Cortex of kidney (tissue), 1 donor: ENCODE results near the gene MORN1.
"Not testable (repeated sequence)": the region's sequence is repeated elsewhere in the genome, so short reads cannot be mapped to it uniquely, and the experiment has no call there.

Experiments
- DNase-seq: peaks from one replicate; lab custom pipeline; 2025; lab: John Stamatoyannopoulos, UW

The MORN1 gene

DNA sequence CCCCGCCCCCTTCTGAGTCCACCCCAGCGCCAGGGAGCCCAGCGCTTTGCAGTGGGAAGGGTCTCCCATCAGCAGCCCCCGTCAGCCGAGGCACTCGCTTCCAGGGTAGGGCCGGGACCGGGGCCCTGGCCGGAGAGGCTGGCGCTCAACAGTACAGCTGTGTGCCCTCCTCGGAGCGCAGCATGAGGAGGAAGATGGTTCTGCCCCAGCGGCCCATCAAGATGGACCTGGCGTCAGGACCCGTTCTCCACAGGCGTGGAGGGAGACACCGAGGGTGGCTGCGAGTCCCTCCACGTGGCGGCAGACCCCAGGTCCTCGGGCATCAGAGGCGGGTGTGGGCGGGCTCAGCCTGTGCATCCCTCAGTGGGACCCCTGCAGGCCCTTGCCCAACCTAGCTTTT, 54.3 kb downstream of the MORN1 start:
- DNase-seq: no peak

DNA sequence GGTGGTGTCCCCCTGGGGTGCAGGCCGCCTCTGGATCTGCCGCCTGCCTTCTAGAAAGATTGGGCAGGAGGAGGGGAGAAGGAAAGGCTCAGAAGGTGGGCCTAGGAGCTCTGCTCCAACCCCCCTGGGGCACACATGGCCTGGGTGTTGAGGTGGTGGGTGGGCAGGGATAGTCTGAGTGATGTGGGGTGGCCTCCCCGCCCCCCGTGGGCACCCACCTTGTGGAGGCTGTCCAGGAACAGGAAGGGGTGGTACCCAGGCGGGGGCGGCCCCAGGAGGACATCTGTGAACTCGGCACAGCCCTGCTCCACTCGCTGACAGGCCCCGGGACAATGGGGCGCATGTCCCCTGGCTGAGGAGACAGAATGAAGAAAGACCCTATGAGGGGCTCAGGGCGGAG, 54.9 kb downstream of the MORN1 start:
- DNase-seq: no peak

DNA sequence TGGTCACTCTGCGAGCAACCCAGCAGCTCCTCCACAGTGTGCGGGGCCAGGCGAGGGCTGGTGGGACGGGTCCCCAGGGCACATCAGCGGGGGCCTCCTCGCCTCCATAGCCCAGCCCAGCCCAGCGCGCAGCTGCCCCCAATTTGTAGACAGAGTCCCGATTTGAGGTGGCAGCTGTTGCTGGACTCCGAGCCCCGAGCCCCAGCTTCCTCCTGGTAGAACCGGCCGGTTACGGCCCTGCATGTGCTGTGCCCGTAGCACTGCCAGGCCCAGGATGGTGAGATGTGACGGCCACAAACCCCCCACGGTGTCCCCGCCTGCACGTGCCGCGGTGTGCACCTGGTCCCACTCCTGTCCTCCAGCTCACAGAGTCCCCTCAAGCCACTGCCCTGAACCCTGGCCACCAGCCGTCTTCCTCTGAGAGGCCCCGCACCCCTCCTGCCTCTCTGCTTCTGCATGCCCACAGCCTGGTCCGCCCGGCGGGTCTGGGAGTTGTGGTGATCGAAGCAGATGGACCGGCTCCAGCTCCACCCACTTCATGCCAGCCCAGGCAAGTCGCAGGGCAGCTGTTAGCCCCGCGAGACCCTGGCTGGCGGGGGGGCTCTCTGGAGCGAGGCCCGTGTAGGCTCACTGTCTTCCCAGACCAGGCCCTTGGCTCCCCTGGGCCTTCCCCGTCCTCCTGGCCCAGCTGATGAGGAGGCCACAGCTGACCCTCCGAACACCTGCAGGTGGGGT, 55.5 kb downstream of the MORN1 start:
- no peak for DNase-seq

DNA sequence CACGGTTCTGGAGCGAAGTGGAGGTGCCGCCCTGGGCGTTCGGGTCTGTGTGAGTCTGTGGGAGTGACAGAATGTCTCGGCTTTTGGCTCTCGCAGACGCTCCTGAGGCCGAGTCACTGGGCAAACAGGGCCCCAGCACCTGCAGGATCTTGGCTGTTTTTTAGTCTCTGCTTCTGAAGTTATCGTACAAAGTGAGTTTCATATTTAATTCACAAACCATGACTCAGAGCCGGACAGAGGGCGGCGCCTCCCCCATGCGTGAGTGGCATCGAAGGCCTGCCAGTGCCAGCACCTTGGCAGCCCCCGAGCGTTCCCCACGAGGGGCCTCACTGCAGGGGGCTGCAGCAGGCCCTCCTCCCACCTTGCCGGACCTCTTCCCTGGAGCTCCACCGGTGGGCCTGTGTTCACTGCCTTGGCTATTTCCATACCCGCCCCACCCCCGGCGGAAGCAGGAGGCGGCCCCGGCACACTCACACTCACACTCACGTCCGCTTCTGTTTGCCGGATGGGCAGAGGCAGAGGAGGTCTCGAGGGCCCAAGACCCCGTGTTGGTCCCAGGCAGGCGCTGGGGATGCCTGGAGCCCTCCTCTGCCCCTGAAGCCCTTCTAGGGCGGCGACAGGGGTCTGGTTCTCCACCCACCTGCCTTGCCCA, 56.3 kb downstream of the MORN1 start:
- no peak for DNase-seq

- no peak for DNase-seq
Observed at GRCh38 chr1:2334366-2334765, 57.0 kb downstream of the MORN1 start.

GRCh38 chr1:2331580-2331979, 59.8 kb downstream of the MORN1 start:
- not testable (repeated sequence) for DNase-seq

DNA sequence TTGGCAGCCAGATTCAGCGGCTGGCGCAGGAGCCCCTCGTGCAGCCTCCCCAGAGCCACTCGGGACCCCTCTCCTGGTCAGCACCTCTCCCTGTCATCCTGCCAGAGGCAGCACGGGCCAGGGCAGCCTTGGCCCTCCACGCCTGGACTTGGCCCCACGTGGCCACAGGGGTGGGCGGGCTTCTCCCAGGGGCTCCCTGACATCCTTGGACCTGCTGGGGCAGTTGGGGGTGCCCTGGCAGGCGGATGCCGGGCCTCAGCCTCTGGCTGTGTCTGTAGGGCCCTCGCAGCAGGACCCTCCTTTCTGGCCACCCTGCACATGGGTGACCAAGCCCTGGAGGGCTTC, 60.2 kb downstream of the MORN1 start:
- no peak for DNase-seq

DNA sequence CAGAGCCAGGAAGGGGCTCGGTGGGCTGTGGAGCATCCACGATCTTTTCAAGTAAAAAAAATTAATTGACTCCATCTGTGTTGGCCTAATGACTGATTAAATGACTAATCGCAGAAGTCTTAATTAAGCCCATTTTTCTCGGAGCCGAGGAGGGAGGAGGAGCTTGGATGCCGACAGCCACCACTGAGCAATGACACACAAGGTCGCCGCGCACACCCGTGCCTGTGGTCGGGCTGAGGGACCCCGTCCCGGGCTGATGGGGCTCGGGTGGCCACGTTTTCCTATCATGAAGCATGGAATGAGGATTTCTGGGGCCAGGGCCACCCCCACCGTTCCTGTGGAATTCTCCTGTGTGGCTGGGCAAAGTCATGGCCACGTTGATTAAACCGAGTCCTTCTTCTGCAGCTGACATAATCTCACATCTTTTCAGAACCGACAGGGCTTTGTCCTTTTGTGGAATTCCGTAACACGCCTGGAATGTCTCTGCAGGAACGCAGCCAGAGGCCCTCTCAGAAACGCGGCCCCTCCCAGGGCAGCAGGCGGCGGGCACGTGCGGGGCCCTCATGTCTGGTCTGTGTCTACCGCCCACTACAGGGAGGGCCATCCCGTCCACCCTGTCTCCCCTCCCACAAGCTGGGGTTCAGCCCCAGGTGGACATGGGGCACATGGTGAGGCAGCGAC, 60.7 kb downstream of the MORN1 start:
- DNase-seq: no peak

- no peak for DNase-seq
Observed at GRCh38 chr1:2330035-2330434, 61.3 kb downstream of the MORN1 start.

- DNase-seq: no peak
Observed at GRCh38 chr1:2328676-2329455, 62.5 kb downstream of the MORN1 start.

DNA sequence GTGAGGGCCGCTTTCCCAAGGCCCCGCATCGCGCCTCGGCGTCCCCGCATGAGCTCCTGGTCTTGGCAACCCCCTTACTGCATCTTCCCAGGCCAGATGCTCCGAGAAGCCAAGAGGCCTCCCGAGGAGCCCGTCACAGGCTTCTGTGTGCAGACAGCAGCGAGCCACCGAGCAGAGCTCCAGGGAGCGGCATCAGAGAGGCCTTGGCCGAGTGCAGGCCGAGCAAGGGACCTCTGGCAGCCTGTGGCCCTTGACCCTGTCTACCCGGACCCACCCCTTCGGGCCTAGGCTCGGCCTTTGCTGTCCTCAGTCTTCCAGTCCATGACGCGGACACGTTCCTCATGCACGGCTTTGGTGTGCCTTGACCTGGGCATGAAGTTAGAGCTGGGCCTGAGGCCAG, 63.5 kb downstream of the MORN1 start:
- no peak for DNase-seq

- not testable (repeated sequence) for DNase-seq
Observed at GRCh38 chr1:2327162-2327561, 64.2 kb downstream of the MORN1 start.

- no peak for DNase-seq
Observed at GRCh38 chr1:2326524-2326923, 64.8 kb downstream of the MORN1 start.

GRCh38 chr1:2324553-2325366, 66.6 kb downstream of the MORN1 start:
- no peak for DNase-seq

DNA sequence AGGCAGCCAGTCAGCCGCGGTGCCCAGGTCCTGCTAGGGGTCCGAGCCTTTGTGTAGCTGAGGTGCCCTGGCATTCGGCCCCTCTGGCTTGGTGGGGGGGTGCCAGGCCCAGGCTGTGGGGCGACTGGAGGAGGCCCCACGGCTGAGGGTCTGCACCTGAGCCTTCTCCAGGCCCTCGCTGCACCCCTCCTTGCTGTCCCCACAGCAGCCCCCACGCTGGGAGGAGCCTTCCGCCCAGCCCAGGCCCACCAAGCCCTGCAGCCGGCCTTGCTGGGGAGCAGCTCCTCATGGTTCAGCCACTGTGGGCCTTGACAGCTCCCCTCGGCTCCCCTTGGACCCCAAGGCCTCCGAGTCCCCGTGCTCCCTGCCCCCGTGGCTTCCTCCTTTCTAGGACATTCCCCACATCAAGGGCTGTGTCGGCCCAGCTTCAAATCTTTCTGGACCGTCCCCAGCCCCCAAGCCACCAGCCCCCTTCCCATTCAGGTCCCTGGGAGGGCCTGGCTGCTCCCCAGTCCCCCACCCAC, 67.8 kb downstream of the MORN1 start:
- DNase-seq: no peak

DNA sequence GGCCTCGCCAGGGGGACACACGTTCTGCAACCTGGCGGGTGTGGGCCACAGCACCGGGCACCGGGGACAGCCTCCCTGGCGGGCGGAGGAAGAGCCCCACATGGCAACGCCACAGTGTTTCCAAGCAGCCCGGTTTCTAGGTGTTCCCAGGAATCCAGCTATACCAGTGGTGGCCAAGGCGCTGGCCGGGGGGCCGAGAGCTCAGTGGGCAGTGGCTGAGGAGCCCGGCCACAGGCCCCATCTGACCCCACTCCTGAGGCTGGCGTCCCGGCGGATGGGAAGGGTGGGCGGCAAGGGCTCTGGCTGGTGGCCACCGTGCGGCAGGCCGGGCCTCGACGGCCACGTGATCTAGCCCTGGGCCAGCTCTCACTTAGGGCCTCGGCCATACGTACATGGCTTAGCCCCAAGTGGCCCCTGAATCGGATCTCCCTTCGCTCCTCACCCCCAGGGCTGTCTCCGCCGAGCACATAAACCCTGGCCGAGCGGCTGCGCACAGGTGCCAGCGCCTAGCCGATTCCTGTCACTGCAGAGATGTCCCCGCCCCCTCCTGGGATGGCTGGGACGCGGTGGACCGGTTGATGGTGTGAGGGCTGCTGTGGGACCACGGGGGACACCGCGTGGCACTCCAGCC, 68.7 kb downstream of the MORN1 start:
- no peak for DNase-seq

- DNase-seq: no peak
Observed at GRCh38 chr1:2322065-2322571, 69.2 kb downstream of the MORN1 start.

- no peak for DNase-seq
Observed at GRCh38 chr1:2320760-2321667, 70.3 kb downstream of the MORN1 start.

GRCh38 chr1:2320006-2320405, 71.3 kb downstream of the MORN1 start:
- DNase-seq: no peak

DNA sequence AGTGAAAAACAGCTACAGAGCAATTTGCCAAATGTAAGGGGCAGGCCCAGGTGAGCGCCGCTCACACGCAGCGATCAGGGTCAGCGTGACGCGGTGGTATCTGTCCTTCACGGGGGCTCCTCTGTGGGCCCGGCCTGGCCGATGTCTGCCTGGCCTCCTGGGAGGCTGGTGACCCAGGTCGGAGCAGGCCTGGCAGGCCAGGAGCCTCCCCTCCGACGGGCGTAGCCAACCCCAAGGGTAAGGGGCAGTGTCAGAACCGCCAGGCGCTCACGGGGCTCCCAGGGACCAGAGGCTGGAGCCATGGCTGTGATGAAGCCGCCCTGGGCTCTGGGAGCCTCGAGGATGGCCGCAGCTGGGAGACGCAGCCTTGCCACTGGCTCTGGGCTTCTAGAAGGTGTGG, 72.1 kb downstream of the MORN1 start:
- no peak for DNase-seq
